ENCODE data around the gene TUBA4A. TPM values are rescaled to one million over a fixed set of nuclear protein-coding genes. Genes with fewer than 3 reads are reported as not detected.

Gene TUBA4A
- 100 to 1,000 TPM in 1 of 4 donors, 10 to 100 TPM in 3; 39.2 to 101 (median 70.8) TPM for total RNA-seq

GRCh38 chr2:219253753-219254589, at the start of gene TUBA4A:
Gene TUBA4A, minus strand, starts transcription at chr2:219253918. Its CDS starts 60 bp downstream, at chr2:219253858.
- intact Hi-C loops (cut with DNase I; ENCODE audit: low total_unique reads) = no loop called here

GRCh38 chr2:219302412-219302968, 48.8 kb upstream of the TUBA4A start:
- Histone ChIP-seq H3K36me3 (no peaks in the 10 kb centered on the region), H3K9me3 (no peaks in the 10 kb centered on the region), H3K4me1 (peaks cover 0 to 5% (median 3%) of the 10 kb centered on the region in 4 donors), H3K27me3 (peaks cover 61% of the 10 kb centered on the region), H3K4me3 (no peak overlapping the region), H3K27ac (no peak overlapping the region)
- WGBS, 2 donors (ENCODE audit: low coverage in 1 of 2) = 55 to 65% methylated on average over 5 to 11 of the region's 11 CpGs
- in situ Hi-C loops (cut with MboI; ENCODE audit: low pct_ligation_motif_present in 1 of 4, low pct_unique_long_range_greater_than_20kb in 1 of 4, low sequenced_read_pairs in 3 of 4) (loop anchor here in 3 of 4 donors (10.0 to 25.0 kb wide), 2 partner anchors 148 to 265 kb away; partner anchors contain the start of gene CFAP65 (in 2 of the 3)), intact Hi-C loops (cut with DNase I; ENCODE audit: low total_unique reads) (loop anchor here (5.0 kb wide), 1 partner anchor 245 kb away; no protein-coding TSS in a partner anchor)
- DNase-seq = no peak
- TF ChIP-seq POLR2AphosphoS5 (IDR thresholded peaks at IDR 0.05) = no peak
- TF ChIP-seq EP300 (IDR thresholded peaks at IDR 0.05; ENCODE audit: low read depth) = no peak
- TF ChIP-seq POLR2A (IDR thresholded peaks at IDR 0.05) = no peak
- no peak for TF ChIP-seq CTCF (IDR thresholded peaks at IDR 0.05)

More at GRCh38 chr2:219253753-219254589, at the start of gene TUBA4A:
- in situ Hi-C loops (cut with MboI; ENCODE audit: low pct_ligation_motif_present in 1 of 4, low pct_unique_long_range_greater_than_20kb in 1 of 4, low sequenced_read_pairs in 3 of 4) = no loop called here
- Histone ChIP-seq H3K27me3 (no peaks in the 10 kb centered on the region), H3K9me3 (no peaks in the 10 kb centered on the region), H3K4me1 (peaks cover 27 to 53% (median 47%) of the 10 kb centered on the region in 4 donors), H3K36me3 (no peaks in the 10 kb centered on the region), H3K4me3 (peak within 1 kb of the TSS; percentile 49 to 72 (median 60)), H3K27ac (peak within 1 kb of the TSS; percentile 94 to 97 (median 94))
- DNase-seq = peak; percentile 95
- WGBS, 2 donors (ENCODE audit: low coverage in 1 of 2) = 1 to 40% methylated on average over 1 to 24 of the region's 76 CpGs
- TF ChIP-seq POLR2A (IDR thresholded peaks at IDR 0.05) (peak; percentile 99), EP300 (IDR thresholded peaks at IDR 0.05; ENCODE audit: low read depth) (no peak), CTCF (IDR thresholded peaks at IDR 0.05) (peak in 2 of 5 experiments; percentile 23 to 54), POLR2AphosphoS5 (IDR thresholded peaks at IDR 0.05) (peak; percentile 99)

- intact Hi-C loops (cut with DNase I; ENCODE audit: low total_unique reads) (loop anchor here (5.0 kb wide), 1 partner anchor 243 kb away; no protein-coding TSS in a partner anchor), in situ Hi-C loops (cut with MboI; ENCODE audit: low pct_ligation_motif_present in 1 of 4, low pct_unique_long_range_greater_than_20kb in 1 of 4, low sequenced_read_pairs in 3 of 4) (loop anchor here in 3 of 4 donors (10.0 to 25.0 kb wide), 2 partner anchors 145 to 263 kb away; partner anchors contain the start of gene CFAP65 (in 2 of the 3))
- no peak overlapping the region for H3K4me3 ChIP-seq
- no peak for DNase-seq
- no peak overlapping the region for H3K27ac ChIP-seq
- TF ChIP-seq EP300 (IDR thresholded peaks at IDR 0.05; ENCODE audit: low read depth) (no peak), CTCF (IDR thresholded peaks at IDR 0.05) (no peak), POLR2A (IDR thresholded peaks at IDR 0.05) (no peak), POLR2AphosphoS5 (IDR thresholded peaks at IDR 0.05) (no peak)
- no peaks in the 10 kb centered on the region for H3K36me3 ChIP-seq
- H3K27me3 ChIP-seq = peaks cover 43% of the 10 kb centered on the region
- peaks cover 3 to 9% (median 4%) of the 10 kb centered on the region in 4 donors for H3K4me1 ChIP-seq
- WGBS, 2 donors (ENCODE audit: low coverage in 1 of 2) = 67% methylated on average over 5 of the region's 5 CpGs; no CpG with 5 or more reads in 1 of the 2 donors
- H3K9me3 ChIP-seq = no peaks in the 10 kb centered on the region
Observed at GRCh38 chr2:219300022-219300421, 46.3 kb upstream of the TUBA4A start.

- in situ Hi-C loops (cut with MboI; ENCODE audit: low pct_ligation_motif_present in 1 of 4, low pct_unique_long_range_greater_than_20kb in 1 of 4, low sequenced_read_pairs in 3 of 4) = loop anchor here (10.0 to 25.0 kb wide), 3 partner anchors 125 to 245 kb away; partner anchors contain the start of genes SLC23A3 (in 3 of the 4), CNPPD1 (in 2 of the 4), RETREG2 (in 2 of the 4) and NHEJ1 (in 1 of the 4)
- WGBS, 2 donors (ENCODE audit: low coverage in 1 of 2) = 75% methylated on average over 6 of the region's 6 CpGs; no CpG with 5 or more reads in 1 of the 2 donors
- intact Hi-C loops (cut with DNase I; ENCODE audit: low total_unique reads) = loop anchor here (10.0 kb wide), 1 partner anchor 75 kb away; the partner anchor contains the start of genes ANKZF1 and ATG9A
Observed at GRCh38 chr2:219299372-219299760, 45.6 kb upstream of the TUBA4A start.

More at GRCh38 chr2:219299372-219299760, 45.6 kb upstream of the TUBA4A start:
- H3K4me1 ChIP-seq = peaks cover 3 to 14% (median 9%) of the 10 kb centered on the region in 4 donors
- TF ChIP-seq EP300 (IDR thresholded peaks at IDR 0.05; ENCODE audit: low read depth) (no peak), CTCF (IDR thresholded peaks at IDR 0.05) (no peak), POLR2A (IDR thresholded peaks at IDR 0.05) (no peak), POLR2AphosphoS5 (IDR thresholded peaks at IDR 0.05) (no peak)
- no peaks in the 10 kb centered on the region for H3K36me3 ChIP-seq
- no peaks in the 10 kb centered on the region for H3K9me3 ChIP-seq
- H3K27ac ChIP-seq = no peak overlapping the region
- DNase-seq = no peak
- H3K27me3 ChIP-seq = peaks cover 43% of the 10 kb centered on the region
- H3K4me3 ChIP-seq = no peak overlapping the region
